Measurements from ENCODE around the gene TUBGCP2. TPM values are rescaled to one million over a fixed set of nuclear protein-coding genes. Genes with fewer than 3 reads are reported as not detected.

Gene TUBGCP2
- total RNA-seq, 1 experiment from 2014 or later, result 52.4 TPM

DNA sequence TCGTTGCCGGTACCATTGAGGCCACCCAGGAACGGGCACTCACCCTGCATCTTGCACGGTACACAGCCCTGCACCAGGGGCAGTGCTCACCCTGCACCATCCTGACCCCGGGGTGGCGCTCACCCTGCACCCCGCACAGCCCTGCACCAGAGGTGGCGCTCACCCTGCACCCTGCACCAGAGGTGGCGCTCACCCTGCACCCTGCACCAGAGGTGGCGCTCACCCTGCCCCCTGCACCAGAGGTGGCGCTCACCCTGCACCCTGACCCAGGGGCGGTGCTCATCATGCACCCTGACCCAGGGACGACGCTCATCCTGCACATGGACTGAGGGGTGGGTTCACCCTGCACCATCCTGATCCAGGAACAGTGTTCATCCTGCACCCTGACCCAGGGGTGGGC, 6.4 kb downstream of the TUBGCP2 start:
- Histone ChIP-seq H2BK120ac (ENCODE audit: low read depth, low read length, poor library complexity, severe bottlenecking) (no peak overlapping the region), H3K9ac (ENCODE audit: extremely low read depth, insufficient read length, low read length) (no peak overlapping the region), H3K79me2 (ENCODE audit: insufficient read depth, low read length) (peaks cover 7% of the 10 kb centered on the region; the same call in 1 of the 2 replicates), H3K56ac (ENCODE audit: insufficient read length, low read depth, low read length) (no peak overlapping the region), H3K4ac (ENCODE audit: low read depth, low read length) (no peak overlapping the region), H3K14ac (ENCODE audit: insufficient read depth, low read length) (no peak overlapping the region), H4K20me1 (ENCODE audit: control insufficient read depth, insufficient read depth, insufficient read length) (no peaks in the 10 kb centered on the region), H3T11ph (ENCODE audit: low read length) (no peak overlapping the region), H3K4me2 (ENCODE audit: insufficient read depth, insufficient read length, low read length) (no peak overlapping the region), H3K9me3 (ENCODE audit: control insufficient read depth, low read depth, low read length) (no peaks in the 10 kb centered on the region), H3K27me3 (ENCODE audit: insufficient read depth, low read length) (no peaks in the 10 kb centered on the region), H3K27ac (ENCODE audit: insufficient read length, low read depth, low read length) (no peak overlapping the region), H4K8ac (replicated peaks; ENCODE audit: insufficient read length, low read depth, low read length) (no peak overlapping the region), H3K18ac (ENCODE audit: insufficient read length, low read depth, low read length) (no peak overlapping the region), H4K91ac (ENCODE audit: insufficient read length, low read depth, low read length) (no peak overlapping the region), H2BK12ac (ENCODE audit: insufficient read length, low read depth, low read length) (no peak overlapping the region), H3K79me1 (ENCODE audit: insufficient read depth, low read depth, low read length, poor library complexity, severe bottlenecking) (peaks cover 12% of the 10 kb centered on the region), H3K23me2 (ENCODE audit: insufficient read length, low read depth, low read length, poor library complexity, severe bottlenecking) (no peaks in the 10 kb centered on the region), H3K23ac (ENCODE audit: insufficient read length, low read depth, low read length) (no peak overlapping the region), H3K4me1 (ENCODE audit: insufficient read depth, low read length) (no peaks in the 10 kb centered on the region), H2AFZ (ENCODE audit: low read length) (no peak overlapping the region), H2AK5ac (ENCODE audit: insufficient read length, low read length) (no peak overlapping the region), H2BK20ac (ENCODE audit: low read depth, low read length, poor library complexity, severe bottlenecking) (no peak overlapping the region), H4K5ac (ENCODE audit: insufficient read length, low read depth, low read length) (no peak overlapping the region), H2BK5ac (ENCODE audit: insufficient read length, low read length) (no peak overlapping the region), H2BK15ac (ENCODE audit: low read depth, low read length) (no peak overlapping the region)
- Mint-ChIP-seq H3K36me3 (ENCODE audit: insufficient read depth in 1 of 3, low read depth in 3 of 3) (peaks cover 19 to 48% (median 44%) of the 10 kb centered on the region in 3 experiments), H3K4me1 (peaks cover 2% of the 10 kb centered on the region in 2 experiments; a peak in 2 of 4 replicates), H3K4me3 (no peak overlapping the region), H3K27me3 (ENCODE audit: low read depth) (no peaks in the 10 kb centered on the region), H3K27ac (no peak overlapping the region), H3K9me3 (no peaks in the 10 kb centered on the region; a peak in 2 of 5 replicates)
- TF ChIP-seq CTCF (conservative IDR thresholded peaks at IDR 0.05), result no peak
- WGBS (ENCODE audit: extremely low coverage, insufficient read length, low lambda C conversion rate), result no CpG with 5 or more reads among the region's 14 CpGs
- DNase-seq, result no peak

Data from H9 (cell line).